Measurements from ENCODE around the gene FGF14.

FGF14 gene

GRCh38 chr13:102347490-102347889 lies 54.4 kb downstream of the FGF14 start:
- H3K4me1 Mint-ChIP-seq = no peaks in the 10 kb centered on the region
- no peak overlapping the region for H3K27ac Mint-ChIP-seq
- H3K27me3 Mint-ChIP-seq (ENCODE audit: low read depth) = no peaks in the 10 kb centered on the region
- H3K9me3 Mint-ChIP-seq = no peaks in the 10 kb centered on the region
- no peak for TF ChIP-seq CTCF (IDR thresholded peaks at IDR 0.05; ENCODE audit: unreplicated experiment in 3 of 3)
- H3K36me3 Mint-ChIP-seq (ENCODE audit: low read depth) = no peaks in the 10 kb centered on the region
- H3K4me3 Mint-ChIP-seq = no peak overlapping the region

GRCh38 chr13:102346769-102347168 lies 55.1 kb downstream of the FGF14 start:
- no peak overlapping the region for H3K27ac Mint-ChIP-seq
- no peak for TF ChIP-seq CTCF (IDR thresholded peaks at IDR 0.05; ENCODE audit: unreplicated experiment in 3 of 3)
- no peaks in the 10 kb centered on the region for H3K4me1 Mint-ChIP-seq
- H3K36me3 Mint-ChIP-seq (ENCODE audit: low read depth) = no peaks in the 10 kb centered on the region
- H3K27me3 Mint-ChIP-seq (ENCODE audit: low read depth) = no peaks in the 10 kb centered on the region
- no peaks in the 10 kb centered on the region for H3K9me3 Mint-ChIP-seq
- no peak overlapping the region for H3K4me3 Mint-ChIP-seq

GRCh38 chr13:102344410-102344809 lies 57.4 kb downstream of the FGF14 start:
- Mint-ChIP-seq H3K4me1 (no peaks in the 10 kb centered on the region), H3K9me3 (no peaks in the 10 kb centered on the region), H3K4me3 (no peak overlapping the region), H3K27ac (no peak overlapping the region), H3K36me3 (ENCODE audit: low read depth) (no peaks in the 10 kb centered on the region), H3K27me3 (ENCODE audit: low read depth) (no peaks in the 10 kb centered on the region)
- no peak for TF ChIP-seq CTCF (IDR thresholded peaks at IDR 0.05; ENCODE audit: unreplicated experiment in 3 of 3)

- no peak for TF ChIP-seq CTCF (IDR thresholded peaks at IDR 0.05; ENCODE audit: unreplicated experiment in 3 of 3)
- Mint-ChIP-seq H3K27me3 (ENCODE audit: low read depth) (no peaks in the 10 kb centered on the region), H3K4me1 (no peaks in the 10 kb centered on the region), H3K27ac (no peak overlapping the region), H3K4me3 (no peak overlapping the region), H3K9me3 (no peaks in the 10 kb centered on the region), H3K36me3 (ENCODE audit: low read depth) (no peaks in the 10 kb centered on the region)
Measured at GRCh38 chr13:102333320-102334198, 68.3 kb downstream of the FGF14 start.

GRCh38 chr13:102328909-102329308 lies 72.9 kb downstream of the FGF14 start:
- Mint-ChIP-seq H3K27me3 (ENCODE audit: low read depth) (no peaks in the 10 kb centered on the region), H3K36me3 (ENCODE audit: low read depth) (no peaks in the 10 kb centered on the region), H3K9me3 (no peaks in the 10 kb centered on the region), H3K4me3 (no peak overlapping the region), H3K27ac (no peak overlapping the region), H3K4me1 (no peaks in the 10 kb centered on the region)
- no peak for TF ChIP-seq CTCF (IDR thresholded peaks at IDR 0.05; ENCODE audit: unreplicated experiment in 3 of 3)

- TF ChIP-seq CTCF (IDR thresholded peaks at IDR 0.05; ENCODE audit: unreplicated experiment in 3 of 3) = no peak
- Mint-ChIP-seq H3K36me3 (ENCODE audit: low read depth) (no peaks in the 10 kb centered on the region), H3K27me3 (ENCODE audit: low read depth) (no peaks in the 10 kb centered on the region), H3K4me3 (no peak overlapping the region), H3K4me1 (no peaks in the 10 kb centered on the region), H3K9me3 (no peaks in the 10 kb centered on the region), H3K27ac (no peak overlapping the region)
Measured at GRCh38 chr13:102327119-102327617, 74.7 kb downstream of the FGF14 start.

Measured in nephron (organoid).